Gastroesophageal sphincter (tissue), 3 donors: ENCODE results near the gene ROS1.

ENCODE experiments used
- CTCF ChIP-seq, 4 experiments: fragments of 200-600 bp in 2 of 4; fragments of 450-650 bp in 2 of 4; sonication (generic) in 1 of 4; IDR thresholded peaks; one replicate each; pipeline ENCODE4 v1.5.1; 2017 to 2019; ENCODE audit warnings: antibody characterized with exemption in 4 of 4, mild to moderate bottlenecking in 2 of 4, moderate library complexity in 2 of 4
- POLR2A ChIP-seq, 2 donors: fragments of 450-650 bp; IDR thresholded peaks; one replicate each; pipeline ENCODE4 v1.6.1; 2017; ENCODE audit warnings: antibody characterized with exemption in 2 of 2, mild to moderate bottlenecking in 2 of 2, moderate library complexity in 1 of 2

GRCh38 chr6:117270055-117270842, 155.5 kb downstream of the ROS1 start:
- no peak for TF ChIP-seq CTCF (IDR thresholded peaks at IDR 0.05)
- no peak for TF ChIP-seq POLR2A (IDR thresholded peaks at IDR 0.05)
